WTC11 (cell line): ENCODE results near the gene FLT4. TPM values are rescaled to one million over a fixed set of nuclear protein-coding genes. Genes with fewer than 3 reads are reported as not detected.

Experiments
- ATAC-seq: fragments of 200-7000 bp; cut with Tn5 transposase; 2 replicates; pipeline ENCODE4 v1.10.0; 2021; ENCODE audit warnings: mild to moderate bottlenecking, moderate library complexity
- CTCF ChIA-PET: fragments of 300-600 bp; sonication (Branson Sonifier 250); formaldehyde crosslinking; loops from one replicate; lab custom pipeline; 2021; ENCODE audit warnings: antibody characterized with exemption; lab: Charles Lee
- POLR2A ChIA-PET: fragments of 350-600 bp; sonication (Branson Sonifier 250); formaldehyde crosslinking; loops from one replicate; lab custom pipeline; 2021; ENCODE audit warnings: antibody characterized with exemption; lab: Charles Lee
- DNase-seq: peaks from one replicate; pipeline ENCODE4 v3.0.0; 2021; ENCODE audit warnings: low spot score
- H3K27ac Mint-ChIP-seq: 2 replicates; pipeline ENCODE4 v1.8.0; 2021; ENCODE audit warnings: mixed read lengths
- H3K27me3 Mint-ChIP-seq: 2 replicates; pipeline ENCODE4 v1.8.0; 2021; ENCODE audit warnings: low read depth, mild to moderate bottlenecking, moderate library complexity, mixed read lengths
- H3K36me3 Mint-ChIP-seq: 2 replicates; pipeline ENCODE4 v1.8.0; 2021; ENCODE audit warnings: mixed read lengths
- H3K4me1 Mint-ChIP-seq: 2 replicates; pipeline ENCODE4 v1.8.0; 2022; ENCODE audit warnings: mixed read lengths
- H3K4me3 Mint-ChIP-seq: 2 replicates; pipeline ENCODE4 v1.8.0; 2021; ENCODE audit warnings: mild to moderate bottlenecking, moderate library complexity, mixed read lengths
- H3K9me3 Mint-ChIP-seq: 2 replicates; pipeline ENCODE4 v1.8.0; 2021; ENCODE audit warnings: mixed read lengths
- CREB1 ChIP-seq: sonication (generic); formaldehyde crosslinking; IDR thresholded peaks from 2 replicates; pipeline ENCODE4 v1.8.0; 2023; ENCODE audit warnings: mild to moderate bottlenecking, missing genetic modification reagents
- MYBL2 ChIP-seq: sonication (generic); formaldehyde crosslinking; IDR thresholded peaks from 2 replicates; pipeline ENCODE4 v1.8.1; 2023; ENCODE audit warnings: mild to moderate bottlenecking, moderate library complexity, missing genetic modification reagents
- RELA ChIP-seq: sonication (generic); formaldehyde crosslinking; IDR thresholded peaks from 2 replicates; pipeline ENCODE4 v1.8.1; 2022; ENCODE audit warnings: missing genetic modification reagents, mild to moderate bottlenecking, borderline replicate concordance
- SMAD4 ChIP-seq: sonication (generic); formaldehyde crosslinking; IDR thresholded peaks from 2 replicates; pipeline ENCODE4 v1.8.0; 2022; ENCODE audit warnings: mild to moderate bottlenecking, missing genetic modification reagents
- SOX15 ChIP-seq: fragments of 250-450 bp; sonication (Bioruptor Pico); IDR thresholded peaks from 2 replicates; pipeline ENCODE4 v1.9.0; 2021; ENCODE audit warnings: mild to moderate bottlenecking
- SP1 ChIP-seq: sonication (generic); formaldehyde crosslinking; conservative IDR thresholded peaks from 2 replicates; pipeline ENCODE4 v1.8.1; 2022; ENCODE audit warnings: missing genetic modification reagents
- TEAD4 ChIP-seq: sonication (generic); formaldehyde crosslinking; IDR thresholded peaks from 2 replicates; pipeline ENCODE4 v1.8.0; 2022; ENCODE audit warnings: mild to moderate bottlenecking, missing genetic modification reagents
- ZNF396 ChIP-seq: fragments of 250-450 bp; sonication (Bioruptor Pico); IDR thresholded peaks from 2 replicates; pipeline ENCODE4 v1.8.0; 2021; ENCODE audit warnings: mild to moderate bottlenecking, moderate library complexity, borderline replicate concordance
- total RNA-seq: library from RNA; stranded (reverse); gene quantifications from 3 replicates; pipeline ENCODE4 v1.2.3, GENCODE V29; 2021
- TF ChIP-seq, protein P1 (sequence below): sonication (generic); formaldehyde crosslinking; IDR thresholded peaks from 2 replicates; pipeline ENCODE4 v1.8.0; 2022; ENCODE audit warnings: missing genetic modification reagents
- TF ChIP-seq, protein P2 (sequence below): sonication (generic); formaldehyde crosslinking; IDR thresholded peaks from 2 replicates; pipeline ENCODE4 v1.8.1; 2023; ENCODE audit warnings: mild to moderate bottlenecking, missing genetic modification reagents, borderline replicate concordance
- TF ChIP-seq, protein P3 (sequence below): fragments of 250-450 bp; sonication (Bioruptor Pico); IDR thresholded peaks from 2 replicates; pipeline ENCODE4 v1.8.0; 2021; ENCODE audit warnings: mild to moderate bottlenecking
- TF ChIP-seq, protein P4 (sequence below): sonication (generic); formaldehyde crosslinking; IDR thresholded peaks from 2 replicates; pipeline ENCODE4 v1.8.1; 2023; ENCODE audit warnings: mild to moderate bottlenecking, missing genetic modification reagents
- TF ChIP-seq, protein P5 (sequence below): sonication (generic); formaldehyde crosslinking; IDR thresholded peaks from 2 replicates; pipeline ENCODE4 v1.8.1; 2022; ENCODE audit warnings: mild to moderate bottlenecking, missing genetic modification reagents, moderate library complexity, borderline replicate concordance
- TF ChIP-seq, protein P6 (sequence below): sonication (generic); formaldehyde crosslinking; IDR thresholded peaks from 2 replicates; pipeline ENCODE4 v1.8.0; 2023; ENCODE audit warnings: missing genetic modification reagents

Gene FLT4
- total RNA-seq, 1 experiment from 2014 or later = 12.4 TPM

DNA sequence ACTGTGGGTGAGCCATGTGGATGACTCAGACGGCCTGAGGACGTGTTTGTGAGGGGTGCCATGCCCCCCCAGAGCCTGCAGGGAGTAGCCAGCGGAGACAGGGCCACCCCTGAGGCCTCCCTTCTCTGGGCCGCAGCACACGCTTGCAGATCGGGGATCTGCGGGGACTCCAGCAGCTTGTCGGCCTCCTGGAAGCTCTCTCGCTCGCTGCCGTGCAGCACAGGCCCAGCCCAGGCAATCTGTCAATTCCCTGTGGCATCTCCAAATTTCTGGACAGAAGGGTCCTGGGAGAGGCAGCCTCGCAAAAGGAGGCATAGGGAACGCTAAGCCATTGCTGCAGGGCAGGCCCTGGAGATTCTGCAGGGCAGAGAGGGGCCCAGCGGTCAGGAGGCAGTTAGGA is 21.2 kb downstream of the FLT4 start:
- no peak for DNase-seq
- POLR2A ChIA-PET = no interaction called here
- H3K9me3 Mint-ChIP-seq = no peaks in the 10 kb centered on the region

DNA sequence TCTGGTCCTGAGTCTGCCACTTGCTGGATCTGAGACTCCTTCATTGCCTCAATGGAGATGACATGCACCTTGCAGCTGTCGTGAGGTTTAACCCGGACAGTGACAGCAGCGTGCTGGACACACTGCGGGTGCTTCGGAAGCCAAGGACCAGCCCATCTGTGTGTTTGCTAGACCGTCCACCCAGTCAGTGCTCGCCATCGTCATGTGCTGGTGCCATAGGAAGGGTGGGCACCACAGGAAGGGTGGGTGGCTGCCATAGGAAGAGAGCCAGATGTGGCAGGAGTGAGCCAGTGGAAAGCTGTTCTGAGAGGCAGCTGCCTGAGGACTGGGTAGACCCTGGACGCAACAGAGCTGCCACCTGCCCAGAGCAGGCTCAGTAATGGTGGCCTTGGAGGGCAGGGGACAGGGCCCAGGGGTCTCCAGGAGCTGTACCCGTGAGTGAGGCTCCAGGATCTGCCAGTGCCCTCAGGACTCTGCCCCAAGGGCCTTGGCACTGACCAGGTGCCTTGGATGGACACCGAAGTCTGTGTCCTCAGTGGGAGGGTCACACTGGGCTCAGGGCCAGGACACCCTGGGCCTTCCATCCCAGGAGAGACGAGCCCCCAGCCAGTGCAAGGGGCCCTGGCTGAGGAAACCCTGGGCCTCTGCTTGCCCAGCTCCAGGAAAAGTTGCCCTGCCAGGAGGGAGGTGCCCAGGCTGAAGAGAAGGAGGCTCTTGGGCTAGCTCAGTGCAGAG is 21.8 kb downstream of the FLT4 start:
- Mint-ChIP-seq H3K27me3 (no peaks in the 10 kb centered on the region), H3K4me3 (no peak overlapping the region), H3K36me3 (no peaks in the 10 kb centered on the region), H3K4me1 (peaks cover 7% of the 10 kb centered on the region; the same call in 1 of the 2 replicates), H3K9me3 (no peaks in the 10 kb centered on the region), H3K27ac (no peak overlapping the region)
- TF ChIP-seq MYBL2 (CRISPR knock-in tag) = no peak
- TF ChIP-seq TEAD4 (CRISPR knock-in tag) = no peak
- no peak for TF ChIP-seq RELA (CRISPR knock-in tag)
- no peak for TF ChIP-seq ZNF396 (CRISPR knock-in tag)
- TF ChIP-seq, protein P1, sequence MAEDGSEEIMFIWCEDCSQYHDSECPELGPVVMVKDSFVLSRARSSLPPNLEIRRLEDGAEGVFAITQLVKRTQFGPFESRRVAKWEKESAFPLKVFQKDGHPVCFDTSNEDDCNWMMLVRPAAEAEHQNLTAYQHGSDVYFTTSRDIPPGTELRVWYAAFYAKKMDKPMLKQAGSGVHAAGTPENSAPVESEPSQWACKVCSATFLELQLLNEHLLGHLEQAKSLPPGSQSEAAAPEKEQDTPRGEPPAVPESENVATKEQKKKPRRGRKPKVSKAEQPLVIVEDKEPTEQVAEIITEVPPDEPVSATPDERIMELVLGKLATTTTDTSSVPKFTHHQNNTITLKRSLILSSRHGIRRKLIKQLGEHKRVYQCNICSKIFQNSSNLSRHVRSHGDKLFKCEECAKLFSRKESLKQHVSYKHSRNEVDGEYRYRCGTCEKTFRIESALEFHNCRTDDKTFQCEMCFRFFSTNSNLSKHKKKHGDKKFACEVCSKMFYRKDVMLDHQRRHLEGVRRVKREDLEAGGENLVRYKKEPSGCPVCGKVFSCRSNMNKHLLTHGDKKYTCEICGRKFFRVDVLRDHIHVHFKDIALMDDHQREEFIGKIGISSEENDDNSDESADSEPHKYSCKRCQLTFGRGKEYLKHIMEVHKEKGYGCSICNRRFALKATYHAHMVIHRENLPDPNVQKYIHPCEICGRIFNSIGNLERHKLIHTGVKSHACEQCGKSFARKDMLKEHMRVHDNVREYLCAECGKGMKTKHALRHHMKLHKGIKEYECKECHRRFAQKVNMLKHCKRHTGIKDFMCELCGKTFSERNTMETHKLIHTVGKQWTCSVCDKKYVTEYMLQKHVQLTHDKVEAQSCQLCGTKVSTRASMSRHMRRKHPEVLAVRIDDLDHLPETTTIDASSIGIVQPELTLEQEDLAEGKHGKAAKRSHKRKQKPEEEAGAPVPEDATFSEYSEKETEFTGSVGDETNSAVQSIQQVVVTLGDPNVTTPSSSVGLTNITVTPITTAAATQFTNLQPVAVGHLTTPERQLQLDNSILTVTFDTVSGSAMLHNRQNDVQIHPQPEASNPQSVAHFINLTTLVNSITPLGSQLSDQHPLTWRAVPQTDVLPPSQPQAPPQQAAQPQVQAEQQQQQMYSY = no peak
- TF ChIP-seq, protein P2, sequence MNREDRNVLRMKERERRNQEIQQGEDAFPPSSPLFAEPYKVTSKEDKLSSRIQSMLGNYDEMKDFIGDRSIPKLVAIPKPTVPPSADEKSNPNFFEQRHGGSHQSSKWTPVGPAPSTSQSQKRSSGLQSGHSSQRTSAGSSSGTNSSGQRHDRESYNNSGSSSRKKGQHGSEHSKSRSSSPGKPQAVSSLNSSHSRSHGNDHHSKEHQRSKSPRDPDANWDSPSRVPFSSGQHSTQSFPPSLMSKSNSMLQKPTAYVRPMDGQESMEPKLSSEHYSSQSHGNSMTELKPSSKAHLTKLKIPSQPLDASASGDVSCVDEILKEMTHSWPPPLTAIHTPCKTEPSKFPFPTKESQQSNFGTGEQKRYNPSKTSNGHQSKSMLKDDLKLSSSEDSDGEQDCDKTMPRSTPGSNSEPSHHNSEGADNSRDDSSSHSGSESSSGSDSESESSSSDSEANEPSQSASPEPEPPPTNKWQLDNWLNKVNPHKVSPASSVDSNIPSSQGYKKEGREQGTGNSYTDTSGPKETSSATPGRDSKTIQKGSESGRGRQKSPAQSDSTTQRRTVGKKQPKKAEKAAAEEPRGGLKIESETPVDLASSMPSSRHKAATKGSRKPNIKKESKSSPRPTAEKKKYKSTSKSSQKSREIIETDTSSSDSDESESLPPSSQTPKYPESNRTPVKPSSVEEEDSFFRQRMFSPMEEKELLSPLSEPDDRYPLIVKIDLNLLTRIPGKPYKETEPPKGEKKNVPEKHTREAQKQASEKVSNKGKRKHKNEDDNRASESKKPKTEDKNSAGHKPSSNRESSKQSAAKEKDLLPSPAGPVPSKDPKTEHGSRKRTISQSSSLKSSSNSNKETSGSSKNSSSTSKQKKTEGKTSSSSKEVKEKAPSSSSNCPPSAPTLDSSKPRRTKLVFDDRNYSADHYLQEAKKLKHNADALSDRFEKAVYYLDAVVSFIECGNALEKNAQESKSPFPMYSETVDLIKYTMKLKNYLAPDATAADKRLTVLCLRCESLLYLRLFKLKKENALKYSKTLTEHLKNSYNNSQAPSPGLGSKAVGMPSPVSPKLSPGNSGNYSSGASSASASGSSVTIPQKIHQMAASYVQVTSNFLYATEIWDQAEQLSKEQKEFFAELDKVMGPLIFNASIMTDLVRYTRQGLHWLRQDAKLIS = no peak
- TF ChIP-seq, protein P3, sequence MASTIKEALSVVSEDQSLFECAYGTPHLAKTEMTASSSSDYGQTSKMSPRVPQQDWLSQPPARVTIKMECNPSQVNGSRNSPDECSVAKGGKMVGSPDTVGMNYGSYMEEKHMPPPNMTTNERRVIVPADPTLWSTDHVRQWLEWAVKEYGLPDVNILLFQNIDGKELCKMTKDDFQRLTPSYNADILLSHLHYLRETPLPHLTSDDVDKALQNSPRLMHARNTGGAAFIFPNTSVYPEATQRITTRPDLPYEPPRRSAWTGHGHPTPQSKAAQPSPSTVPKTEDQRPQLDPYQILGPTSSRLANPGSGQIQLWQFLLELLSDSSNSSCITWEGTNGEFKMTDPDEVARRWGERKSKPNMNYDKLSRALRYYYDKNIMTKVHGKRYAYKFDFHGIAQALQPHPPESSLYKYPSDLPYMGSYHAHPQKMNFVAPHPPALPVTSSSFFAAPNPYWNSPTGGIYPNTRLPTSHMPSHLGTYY (CRISPR knock-in tag) = no peak
- ChIA-PET CTCF (interaction anchor here (0.8 to 5.6 kb wide), 2 partner anchors 8 to 21 kb away, joined by 3 to 42 read pairs; no protein-coding TSS in a partner anchor), POLR2A (no interaction called here)
- no peak for ATAC-seq
- no peak for DNase-seq

More for the DNA sequence above, 21.2 kb downstream of the FLT4 start:
- H3K27me3 Mint-ChIP-seq = no peaks in the 10 kb centered on the region
- no peaks in the 10 kb centered on the region for H3K36me3 Mint-ChIP-seq
- TF ChIP-seq, protein P4, sequence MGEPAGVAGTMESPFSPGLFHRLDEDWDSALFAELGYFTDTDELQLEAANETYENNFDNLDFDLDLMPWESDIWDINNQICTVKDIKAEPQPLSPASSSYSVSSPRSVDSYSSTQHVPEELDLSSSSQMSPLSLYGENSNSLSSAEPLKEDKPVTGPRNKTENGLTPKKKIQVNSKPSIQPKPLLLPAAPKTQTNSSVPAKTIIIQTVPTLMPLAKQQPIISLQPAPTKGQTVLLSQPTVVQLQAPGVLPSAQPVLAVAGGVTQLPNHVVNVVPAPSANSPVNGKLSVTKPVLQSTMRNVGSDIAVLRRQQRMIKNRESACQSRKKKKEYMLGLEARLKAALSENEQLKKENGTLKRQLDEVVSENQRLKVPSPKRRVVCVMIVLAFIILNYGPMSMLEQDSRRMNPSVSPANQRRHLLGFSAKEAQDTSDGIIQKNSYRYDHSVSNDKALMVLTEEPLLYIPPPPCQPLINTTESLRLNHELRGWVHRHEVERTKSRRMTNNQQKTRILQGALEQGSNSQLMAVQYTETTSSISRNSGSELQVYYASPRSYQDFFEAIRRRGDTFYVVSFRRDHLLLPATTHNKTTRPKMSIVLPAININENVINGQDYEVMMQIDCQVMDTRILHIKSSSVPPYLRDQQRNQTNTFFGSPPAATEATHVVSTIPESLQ (CRISPR knock-in tag) = no peak
- TF ChIP-seq, protein P5, sequence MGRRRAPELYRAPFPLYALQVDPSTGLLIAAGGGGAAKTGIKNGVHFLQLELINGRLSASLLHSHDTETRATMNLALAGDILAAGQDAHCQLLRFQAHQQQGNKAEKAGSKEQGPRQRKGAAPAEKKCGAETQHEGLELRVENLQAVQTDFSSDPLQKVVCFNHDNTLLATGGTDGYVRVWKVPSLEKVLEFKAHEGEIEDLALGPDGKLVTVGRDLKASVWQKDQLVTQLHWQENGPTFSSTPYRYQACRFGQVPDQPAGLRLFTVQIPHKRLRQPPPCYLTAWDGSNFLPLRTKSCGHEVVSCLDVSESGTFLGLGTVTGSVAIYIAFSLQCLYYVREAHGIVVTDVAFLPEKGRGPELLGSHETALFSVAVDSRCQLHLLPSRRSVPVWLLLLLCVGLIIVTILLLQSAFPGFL (CRISPR knock-in tag) = no peak
- TF ChIP-seq MYBL2 (CRISPR knock-in tag) (no peak), ZNF396 (CRISPR knock-in tag) (no peak), CREB1 (CRISPR knock-in tag) (no peak), SMAD4 (no peak), SP1 (CRISPR knock-in tag) (no peak), SOX15 (CRISPR knock-in tag) (no peak)
- TF ChIP-seq, protein P2 = no peak
- TF ChIP-seq, protein P6, sequence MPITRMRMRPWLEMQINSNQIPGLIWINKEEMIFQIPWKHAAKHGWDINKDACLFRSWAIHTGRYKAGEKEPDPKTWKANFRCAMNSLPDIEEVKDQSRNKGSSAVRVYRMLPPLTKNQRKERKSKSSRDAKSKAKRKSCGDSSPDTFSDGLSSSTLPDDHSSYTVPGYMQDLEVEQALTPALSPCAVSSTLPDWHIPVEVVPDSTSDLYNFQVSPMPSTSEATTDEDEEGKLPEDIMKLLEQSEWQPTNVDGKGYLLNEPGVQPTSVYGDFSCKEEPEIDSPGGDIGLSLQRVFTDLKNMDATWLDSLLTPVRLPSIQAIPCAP (CRISPR knock-in tag) = no peak
- TF ChIP-seq, all 79 proteins: peak for 0
- ATAC-seq = no peak
- Mint-ChIP-seq H3K4me3 (no peak overlapping the region), H3K4me1 (peaks cover 8% of the 10 kb centered on the region; the same call in 1 of the 2 replicates), H3K27ac (no peak overlapping the region)
- CTCF ChIA-PET = interaction anchor here (5.6 kb wide), 1 partner anchor 9 kb away, joined by 42 read pairs; no protein-coding TSS in a partner anchor
